ENCODE data around the gene ZNF862. TPM values are rescaled to one million over a fixed set of nuclear protein-coding genes. Genes with fewer than 3 reads are reported as not detected.

ZNF862 gene
- total and polyA plus RNA-seq, 2 experiments from 2014 or later = 8.9 to 22.6 TPM

- no peaks in the 10 kb centered on the region for H3K9me3 ChIP-seq (ENCODE audit: low read depth)
- no peak for DNase-seq (ENCODE audit: low read depth in 1 of 2, low spot score in 1 of 2)
- no peaks in the 10 kb centered on the region for H3K4me1 ChIP-seq (ENCODE audit: low read depth)
- H3K36me3 ChIP-seq = no peaks in the 10 kb centered on the region
- no peak overlapping the region for H3K4me3 ChIP-seq
- no peaks in the 10 kb centered on the region for H3K27me3 ChIP-seq
- H3K27ac ChIP-seq = no peak overlapping the region
- TF ChIP-seq, protein P1, sequence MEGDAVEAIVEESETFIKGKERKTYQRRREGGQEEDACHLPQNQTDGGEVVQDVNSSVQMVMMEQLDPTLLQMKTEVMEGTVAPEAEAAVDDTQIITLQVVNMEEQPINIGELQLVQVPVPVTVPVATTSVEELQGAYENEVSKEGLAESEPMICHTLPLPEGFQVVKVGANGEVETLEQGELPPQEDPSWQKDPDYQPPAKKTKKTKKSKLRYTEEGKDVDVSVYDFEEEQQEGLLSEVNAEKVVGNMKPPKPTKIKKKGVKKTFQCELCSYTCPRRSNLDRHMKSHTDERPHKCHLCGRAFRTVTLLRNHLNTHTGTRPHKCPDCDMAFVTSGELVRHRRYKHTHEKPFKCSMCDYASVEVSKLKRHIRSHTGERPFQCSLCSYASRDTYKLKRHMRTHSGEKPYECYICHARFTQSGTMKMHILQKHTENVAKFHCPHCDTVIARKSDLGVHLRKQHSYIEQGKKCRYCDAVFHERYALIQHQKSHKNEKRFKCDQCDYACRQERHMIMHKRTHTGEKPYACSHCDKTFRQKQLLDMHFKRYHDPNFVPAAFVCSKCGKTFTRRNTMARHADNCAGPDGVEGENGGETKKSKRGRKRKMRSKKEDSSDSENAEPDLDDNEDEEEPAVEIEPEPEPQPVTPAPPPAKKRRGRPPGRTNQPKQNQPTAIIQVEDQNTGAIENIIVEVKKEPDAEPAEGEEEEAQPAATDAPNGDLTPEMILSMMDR (IDR thresholded peaks at IDR 0.05; ENCODE audit: low read depth, low read length) = no peak
Measured at GRCh38 chr7:149797771-149798170, 40.4 kb upstream of the ZNF862 start.

- no peaks in the 10 kb centered on the region for H3K27me3 ChIP-seq
- TF ChIP-seq, protein P1 (IDR thresholded peaks at IDR 0.05; ENCODE audit: low read depth, low read length) = peak; percentile 29
- no peak overlapping the region for H3K4me3 ChIP-seq
- no peaks in the 10 kb centered on the region for H3K9me3 ChIP-seq (ENCODE audit: low read depth)
- no peaks in the 10 kb centered on the region for H3K36me3 ChIP-seq
- no peaks in the 10 kb centered on the region for H3K4me1 ChIP-seq (ENCODE audit: low read depth)
- peak; percentile 7 to 76 for DNase-seq (ENCODE audit: low read depth in 1 of 2, low spot score in 1 of 2)
- no peak overlapping the region for H3K27ac ChIP-seq
Measured at GRCh38 chr7:149799397-149800168, 38.6 kb upstream of the ZNF862 start.

- no peak for DNase-seq (ENCODE audit: low read depth in 1 of 2, low spot score in 1 of 2)
- H3K27me3 ChIP-seq = no peaks in the 10 kb centered on the region
- no peak overlapping the region for H3K4me3 ChIP-seq
- H3K4me1 ChIP-seq (ENCODE audit: low read depth) = no peaks in the 10 kb centered on the region
- no peaks in the 10 kb centered on the region for H3K36me3 ChIP-seq
- H3K9me3 ChIP-seq (ENCODE audit: low read depth) = no peaks in the 10 kb centered on the region
- H3K27ac ChIP-seq = no peak overlapping the region
- TF ChIP-seq, protein P1 (IDR thresholded peaks at IDR 0.05; ENCODE audit: low read depth, low read length) = no peak
Measured at GRCh38 chr7:149800169-149800555, 38.0 kb upstream of the ZNF862 start.

DNA sequence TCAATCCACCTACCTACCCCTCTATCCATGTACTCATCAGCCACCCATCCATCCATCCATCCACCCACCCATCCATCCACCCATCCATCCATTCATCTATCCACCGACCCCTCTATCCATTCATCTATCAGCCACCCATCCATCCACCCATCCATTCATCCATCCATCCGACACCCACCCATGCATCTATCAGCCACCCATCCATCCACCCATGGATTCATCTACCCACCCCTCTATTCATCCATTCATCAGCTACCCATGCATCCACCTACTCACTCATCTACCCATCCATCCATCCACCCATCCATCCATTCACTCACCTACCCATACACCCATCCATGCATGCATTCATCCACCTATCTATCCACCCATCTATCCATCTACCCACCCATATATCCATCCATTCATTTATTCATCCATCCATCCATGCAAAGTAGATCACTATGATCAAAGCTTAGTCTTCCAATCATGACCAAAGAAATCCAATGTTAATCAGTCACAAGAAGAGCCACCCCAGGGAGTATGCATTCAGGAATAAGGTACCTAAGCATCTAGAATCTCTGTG lies 37.1 kb upstream of the ZNF862 start:
- no peaks in the 10 kb centered on the region for H3K36me3 ChIP-seq
- TF ChIP-seq, protein P1 (IDR thresholded peaks at IDR 0.05; ENCODE audit: low read depth, low read length) = no peak
- no peak for DNase-seq (ENCODE audit: low read depth in 1 of 2, low spot score in 1 of 2)

GRCh38 chr7:149801816-149802215 lies 36.4 kb upstream of the ZNF862 start:
- Histone ChIP-seq H3K27ac (no peak overlapping the region), H3K36me3 (no peaks in the 10 kb centered on the region), H3K9me3 (ENCODE audit: low read depth) (no peaks in the 10 kb centered on the region), H3K27me3 (no peaks in the 10 kb centered on the region), H3K4me1 (ENCODE audit: low read depth) (no peaks in the 10 kb centered on the region), H3K4me3 (no peak overlapping the region)
- DNase-seq (ENCODE audit: low read depth in 1 of 2, low spot score in 1 of 2) = no peak
- TF ChIP-seq, protein P1 (IDR thresholded peaks at IDR 0.05; ENCODE audit: low read depth, low read length) = no peak

More for the DNA sequence above, 37.1 kb upstream of the ZNF862 start:
- H3K9me3 ChIP-seq (ENCODE audit: low read depth) = no peaks in the 10 kb centered on the region
- H3K27me3 ChIP-seq = no peaks in the 10 kb centered on the region
- H3K4me1 ChIP-seq (ENCODE audit: low read depth) = no peaks in the 10 kb centered on the region
- H3K4me3 ChIP-seq = no peak overlapping the region
- H3K27ac ChIP-seq = no peak overlapping the region

All from cardiac muscle cell (in vitro differentiated cells and primary cell).